CMK (cell line): ENCODE results near the gene ST8SIA1.
A peak's percentile ranks its signal among the peaks of the same experiment; 100 is the strongest.

Experiments used
- DNase-seq: peaks from one replicate; pipeline ENCODE4 v3.0.0-alpha.2; 2010; ENCODE audit warnings: low read depth

ST8SIA1 gene

GRCh38 chr12:22283508-22283907 is 51.0 kb downstream of the ST8SIA1 start:
- peak; percentile 21 for DNase-seq

GRCh38 chr12:22283006-22283506 is 51.5 kb downstream of the ST8SIA1 start:
- DNase-seq, result no peak

GRCh38 chr12:22282283-22282682 is 52.2 kb downstream of the ST8SIA1 start:
- no peak for DNase-seq

GRCh38 chr12:22276867-22277266 is 57.6 kb downstream of the ST8SIA1 start:
- DNase-seq, result no peak

- DNase-seq, result no peak
These were observed 58.2 kb downstream of the ST8SIA1 start for GRCh38 chr12:22276313-22276712.

GRCh38 chr12:22275843-22276242 is 58.7 kb downstream of the ST8SIA1 start:
- DNase-seq, result no peak

- DNase-seq, result no peak
These were observed 62.0 kb downstream of the ST8SIA1 start for GRCh38 chr12:22272335-22273151.

GRCh38 chr12:22271023-22271422 is 63.5 kb downstream of the ST8SIA1 start:
- DNase-seq, result no peak

GRCh38 chr12:22268973-22269372 is 65.5 kb downstream of the ST8SIA1 start:
- DNase-seq, result no peak

- no peak for DNase-seq
These were observed 66.1 kb downstream of the ST8SIA1 start for GRCh38 chr12:22268406-22268805.

- no peak for DNase-seq
These were observed 68.4 kb downstream of the ST8SIA1 start for GRCh38 chr12:22266101-22266500.

GRCh38 chr12:22264380-22264779 is 70.1 kb downstream of the ST8SIA1 start:
- no peak for DNase-seq

- DNase-seq, result no peak
These were observed 72.2 kb downstream of the ST8SIA1 start for GRCh38 chr12:22262309-22262708.

GRCh38 chr12:22257100-22257499 is 77.4 kb downstream of the ST8SIA1 start:
- no peak for DNase-seq

- DNase-seq, result no peak
These were observed 77.9 kb downstream of the ST8SIA1 start for GRCh38 chr12:22256605-22257004.

GRCh38 chr12:22256041-22256441 is 78.5 kb downstream of the ST8SIA1 start:
- no peak for DNase-seq

- DNase-seq, result no peak
These were observed 79.4 kb downstream of the ST8SIA1 start for GRCh38 chr12:22255097-22255496.

GRCh38 chr12:22254478-22254877 is 80.0 kb downstream of the ST8SIA1 start:
- no peak for DNase-seq

- DNase-seq, result no peak
These were observed 82.5 kb downstream of the ST8SIA1 start for GRCh38 chr12:22252057-22252456.

- DNase-seq, result peak; percentile 54
These were observed 83.7 kb downstream of the ST8SIA1 start for GRCh38 chr12:22250762-22251161.

GRCh38 chr12:22248571-22249115 is 85.9 kb downstream of the ST8SIA1 start:
- no peak for DNase-seq

- no peak for DNase-seq
These were observed 86.4 kb downstream of the ST8SIA1 start for GRCh38 chr12:22248121-22248520.

- DNase-seq, result no peak
These were observed 88.2 kb downstream of the ST8SIA1 start for GRCh38 chr12:22246217-22246846.
